ENCODE measurements around the gene CIZ1.
A peak's percentile ranks its signal among the peaks of the same experiment; 100 is the strongest.

CIZ1 gene

GRCh38 chr9:128159784-128160602 lies 31.4 kb downstream of the CIZ1 start, which contains the start of gene BBLN:
BBLN (plus strand) TSS chr9:128160265; CDS start chr9:128160408, 143 bp downstream.
- peak; percentile 59 for DNase-seq (ENCODE audit: low read depth)
- no peak for TF ChIP-seq CTCF (IDR thresholded peaks at IDR 0.05; ENCODE audit: low read depth, low read length, missing control alignments)
- peak within 1 kb of the TSS; percentile 97 for H3K4me3 ChIP-seq (ENCODE audit: low read depth, low read length)

- H3K4me3 ChIP-seq (ENCODE audit: low read depth, low read length) = peak overlapping the region; percentile 64
- TF ChIP-seq CTCF (IDR thresholded peaks at IDR 0.05; ENCODE audit: low read depth, low read length, missing control alignments) = no peak
- DNase-seq (ENCODE audit: low read depth) = peak; percentile 27
Observed at GRCh38 chr9:128159522-128159783, 31.9 kb downstream of the CIZ1 start.

- DNase-seq (ENCODE audit: low read depth) = no peak
- TF ChIP-seq CTCF (IDR thresholded peaks at IDR 0.05; ENCODE audit: low read depth, low read length, missing control alignments) = no peak
- no peak overlapping the region for H3K4me3 ChIP-seq (ENCODE audit: low read depth, low read length)
Observed at GRCh38 chr9:128155736-128156500, 35.5 kb downstream of the CIZ1 start.

GRCh38 chr9:128153947-128154695 lies 37.3 kb downstream of the CIZ1 start:
- DNase-seq (ENCODE audit: low read depth) = no peak
- no peak overlapping the region for H3K4me3 ChIP-seq (ENCODE audit: low read depth, low read length)
- TF ChIP-seq CTCF (IDR thresholded peaks at IDR 0.05; ENCODE audit: low read depth, low read length, missing control alignments) = no peak

GRCh38 chr9:128153060-128153946 lies 38.1 kb downstream of the CIZ1 start:
- DNase-seq (ENCODE audit: low read depth) = no peak
- TF ChIP-seq CTCF (IDR thresholded peaks at IDR 0.05; ENCODE audit: low read depth, low read length, missing control alignments) = no peak
- no peak overlapping the region for H3K4me3 ChIP-seq (ENCODE audit: low read depth, low read length)
